HL-60 (cell line): ENCODE measurements around the gene TMEM53.

ENCODE experiments used
- DNase-seq, 2 experiments: peaks; one replicate each; pipeline ENCODE4 v3.0.0-alpha.2; 2010 to 2020; ENCODE audit warnings: low read depth in 1 of 2, low spot score in 1 of 2
- H3K27ac ChIP-seq: fragments of 250-450 bp; sonication (Bioruptor Pico); replicated peaks from 2 replicates; pipeline ENCODE4 v1.5.1; 2020; ENCODE audit warnings: mild to moderate bottlenecking, moderate library complexity
- H3K27me3 ChIP-seq: fragments of 250-450 bp; sonication (Bioruptor Pico); 2 replicates; pipeline ENCODE4 v1.5.1; 2021; ENCODE audit warnings: mild to moderate bottlenecking, moderate library complexity; ENCODE audit not compliant: insufficient read depth, poor library complexity, severe bottlenecking
- H3K4me3 ChIP-seq: replicated peaks from 2 replicates; pipeline ENCODE4 v1.5.1; 2011; ENCODE audit warnings: mild to moderate bottlenecking, control low read depth, low read length; ENCODE audit not compliant: insufficient read depth
- CTCF ChIP-seq: IDR thresholded peaks from one replicate; pipeline ENCODE4 v1.5.1; 2011; ENCODE audit warnings: low read length, control low read depth, inconsistent platforms; ENCODE audit not compliant: insufficient read depth
- GABPA ChIP-seq: IDR thresholded peaks from 2 replicates; pipeline ENCODE4 v1.6.1; 2012; ENCODE audit warnings: low read depth
- POLR2AphosphoS5 ChIP-seq: IDR thresholded peaks from 2 replicates; pipeline ENCODE4 v1.6.1; 2012; ENCODE audit warnings: low read depth
- SPI1 ChIP-seq: IDR thresholded peaks from 2 replicates; pipeline ENCODE4 v1.6.1; 2012; ENCODE audit warnings: low read depth, mild to moderate bottlenecking, borderline replicate concordance
- TF ChIP-seq, protein P1 (sequence below): IDR thresholded peaks from 2 replicates; pipeline ENCODE4 v1.6.1; 2012; ENCODE audit warnings: low read depth; ENCODE audit not compliant: insufficient replicate concordance

The TMEM53 gene

DNA sequence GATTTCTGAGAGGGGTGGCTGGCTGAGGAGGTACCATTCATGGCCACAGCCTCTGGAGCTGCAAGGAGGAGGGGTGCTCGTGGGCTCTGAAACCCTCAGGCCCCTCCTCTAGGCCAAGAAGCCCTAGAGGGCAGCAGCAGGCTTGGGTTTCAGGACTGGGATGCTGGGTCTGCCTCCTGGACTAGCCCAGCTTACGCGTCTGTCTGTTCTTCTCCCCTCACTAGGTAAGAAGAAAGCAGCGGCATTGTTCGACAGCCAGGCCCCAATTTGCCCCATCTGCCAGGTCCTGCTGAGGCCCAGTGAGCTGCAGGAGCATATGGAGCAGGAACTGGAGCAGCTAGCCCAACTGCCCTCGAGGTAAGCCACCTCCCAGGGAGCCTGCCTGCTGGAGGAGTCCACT lies 60.3 kb downstream of the TMEM53 start:
- no peak for DNase-seq
- no peak overlapping the region for H3K27ac ChIP-seq
- no peaks in the 10 kb centered on the region for H3K27me3 ChIP-seq
- TF ChIP-seq, protein P1, sequence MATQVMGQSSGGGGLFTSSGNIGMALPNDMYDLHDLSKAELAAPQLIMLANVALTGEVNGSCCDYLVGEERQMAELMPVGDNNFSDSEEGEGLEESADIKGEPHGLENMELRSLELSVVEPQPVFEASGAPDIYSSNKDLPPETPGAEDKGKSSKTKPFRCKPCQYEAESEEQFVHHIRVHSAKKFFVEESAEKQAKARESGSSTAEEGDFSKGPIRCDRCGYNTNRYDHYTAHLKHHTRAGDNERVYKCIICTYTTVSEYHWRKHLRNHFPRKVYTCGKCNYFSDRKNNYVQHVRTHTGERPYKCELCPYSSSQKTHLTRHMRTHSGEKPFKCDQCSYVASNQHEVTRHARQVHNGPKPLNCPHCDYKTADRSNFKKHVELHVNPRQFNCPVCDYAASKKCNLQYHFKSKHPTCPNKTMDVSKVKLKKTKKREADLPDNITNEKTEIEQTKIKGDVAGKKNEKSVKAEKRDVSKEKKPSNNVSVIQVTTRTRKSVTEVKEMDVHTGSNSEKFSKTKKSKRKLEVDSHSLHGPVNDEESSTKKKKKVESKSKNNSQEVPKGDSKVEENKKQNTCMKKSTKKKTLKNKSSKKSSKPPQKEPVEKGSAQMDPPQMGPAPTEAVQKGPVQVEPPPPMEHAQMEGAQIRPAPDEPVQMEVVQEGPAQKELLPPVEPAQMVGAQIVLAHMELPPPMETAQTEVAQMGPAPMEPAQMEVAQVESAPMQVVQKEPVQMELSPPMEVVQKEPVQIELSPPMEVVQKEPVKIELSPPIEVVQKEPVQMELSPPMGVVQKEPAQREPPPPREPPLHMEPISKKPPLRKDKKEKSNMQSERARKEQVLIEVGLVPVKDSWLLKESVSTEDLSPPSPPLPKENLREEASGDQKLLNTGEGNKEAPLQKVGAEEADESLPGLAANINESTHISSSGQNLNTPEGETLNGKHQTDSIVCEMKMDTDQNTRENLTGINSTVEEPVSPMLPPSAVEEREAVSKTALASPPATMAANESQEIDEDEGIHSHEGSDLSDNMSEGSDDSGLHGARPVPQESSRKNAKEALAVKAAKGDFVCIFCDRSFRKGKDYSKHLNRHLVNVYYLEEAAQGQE: no peak
- TF ChIP-seq CTCF (no peak), POLR2AphosphoS5 (no peak), SPI1 (no peak), GABPA (no peak)
- no peak overlapping the region for H3K4me3 ChIP-seq

- no peak for DNase-seq
- TF ChIP-seq, protein P1: no peak
- TF ChIP-seq GABPA (no peak), POLR2AphosphoS5 (no peak), SPI1 (no peak), CTCF (no peak)
- H3K4me3 ChIP-seq: no peak overlapping the region
These were observed 62.4 kb downstream of the TMEM53 start for GRCh38 chr1:44611866-44612265.

DNA sequence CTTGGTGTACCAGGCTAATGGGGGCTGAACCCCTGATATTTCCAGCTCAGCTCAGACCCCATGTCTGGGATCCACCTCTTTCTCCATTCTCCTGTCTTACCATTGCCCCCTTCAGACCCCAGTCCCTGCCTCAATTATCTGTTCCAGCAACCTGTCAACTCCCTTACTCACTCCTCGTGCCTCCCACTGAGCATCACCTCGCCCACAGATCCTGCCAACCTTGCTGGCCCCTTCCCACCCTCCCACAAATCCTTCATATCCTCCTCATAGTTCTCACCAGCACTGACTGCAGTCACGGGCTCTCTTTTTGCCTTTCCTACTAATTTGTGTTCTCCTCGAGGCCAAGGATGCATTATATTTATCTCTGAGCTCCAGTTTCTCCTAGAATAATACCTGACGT lies 62.9 kb downstream of the TMEM53 start:
- H3K27me3 ChIP-seq: no peaks in the 10 kb centered on the region
- no peak overlapping the region for H3K4me3 ChIP-seq
- DNase-seq: no peak
- TF ChIP-seq POLR2AphosphoS5: no peak
- no peak for TF ChIP-seq GABPA
- TF ChIP-seq SPI1: no peak
- TF ChIP-seq, protein P1: no peak
- TF ChIP-seq CTCF: no peak
- no peak overlapping the region for H3K27ac ChIP-seq

More at GRCh38 chr1:44611866-44612265, 62.4 kb downstream of the TMEM53 start:
- Histone ChIP-seq H3K27me3 (no peaks in the 10 kb centered on the region), H3K27ac (no peak overlapping the region)
